Stimulated activated CD4-positive, alpha-beta T cell treated with anti-CD3 and anti-CD28 coated beads, TNF-alpha, amount 100 ng/mL, for 1 hour (primary cell): ENCODE results near the gene LYSMD1.
"Not testable (repeated sequence)": the region's sequence is repeated elsewhere in the genome, so short reads cannot be mapped to it uniquely, and the experiment has no call there.

Experiments
- DNase-seq, 3 donors: peaks; one replicate each; pipeline ENCODE4 v3.0.0-alpha.2; 2020; ENCODE audit warnings: low read depth in 3 of 3, low spot score in 1 of 3

The LYSMD1 gene, protein sequence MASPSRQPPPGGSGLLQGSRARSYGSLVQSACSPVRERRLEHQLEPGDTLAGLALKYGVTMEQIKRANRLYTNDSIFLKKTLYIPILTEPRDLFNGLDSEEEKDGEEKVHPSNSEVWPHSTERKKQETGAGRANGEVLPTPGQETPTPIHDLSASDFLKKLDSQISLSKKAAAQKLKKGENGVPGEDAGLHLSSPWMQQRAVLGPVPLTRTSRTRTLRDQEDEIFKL

DNA sequence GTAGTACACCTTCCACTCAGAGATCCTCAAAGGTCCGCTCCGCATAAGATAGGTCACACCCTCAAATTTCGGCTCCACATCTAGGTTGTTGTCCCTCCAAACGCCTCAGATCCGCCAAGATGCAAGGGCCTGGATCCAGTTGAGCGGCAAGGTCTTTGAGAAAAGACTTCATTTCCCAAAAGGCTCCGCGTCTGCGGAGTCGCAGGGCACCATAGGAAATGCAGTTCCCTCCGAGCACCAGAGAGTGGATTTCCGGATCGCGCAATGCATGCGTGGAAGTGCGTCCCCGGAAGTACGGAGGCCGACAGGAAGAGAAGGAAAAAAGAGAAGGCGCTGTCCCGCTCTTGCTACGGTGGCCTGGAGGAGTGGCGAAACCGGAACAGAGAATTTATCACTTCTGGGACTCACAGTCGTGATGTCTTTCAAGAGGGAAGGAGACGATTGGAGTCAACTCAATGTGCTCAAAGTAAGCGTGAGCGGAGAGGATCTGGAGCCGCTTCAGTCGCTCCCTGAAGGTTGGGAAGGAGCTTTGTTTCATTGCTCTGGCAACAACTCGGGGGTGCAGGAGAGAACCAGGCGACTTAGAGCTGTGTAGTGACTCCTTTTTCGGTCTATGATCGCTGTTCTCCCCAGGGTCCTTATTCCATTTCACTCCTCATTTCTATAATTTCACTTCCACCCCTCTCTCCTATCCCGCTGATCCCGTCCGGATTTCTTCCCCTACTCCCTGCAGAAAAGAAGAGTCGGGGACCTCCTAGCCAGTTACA, at the start of gene LYSMD1, which contains the start of gene SCNM1:
Gene LYSMD1 (minus strand): TSS at position 165 of the 767 bp plus-strand sequence. CDS start 644 bp downstream, outside the sequence.
Gene SCNM1 (plus strand): TSS at position 407 of the 767 bp plus-strand sequence. CDS start 9 bp downstream, at position 416.
- peak; percentile 84 to 91 (median 91) for DNase-seq

DNA sequence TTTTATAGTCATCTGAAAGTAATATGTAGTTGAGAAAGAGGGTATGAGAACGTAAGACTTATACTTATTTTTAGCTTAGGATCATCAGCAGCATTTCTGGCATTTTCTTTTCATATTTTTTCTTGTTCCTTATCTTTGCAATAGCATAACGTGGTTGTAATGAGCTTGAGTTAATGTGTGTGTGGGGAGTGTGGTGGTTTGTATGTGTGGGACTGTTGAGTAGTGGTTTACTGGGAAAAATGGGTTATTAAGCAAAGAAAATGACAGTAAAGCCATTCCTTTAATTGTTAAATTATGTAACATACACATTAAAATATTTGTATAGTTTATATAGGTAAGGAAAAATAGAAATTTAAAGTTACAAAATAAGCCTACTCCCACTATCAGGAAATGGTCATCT, 47.9 kb upstream of the LYSMD1 start:
- DNase-seq = no peak

DNA sequence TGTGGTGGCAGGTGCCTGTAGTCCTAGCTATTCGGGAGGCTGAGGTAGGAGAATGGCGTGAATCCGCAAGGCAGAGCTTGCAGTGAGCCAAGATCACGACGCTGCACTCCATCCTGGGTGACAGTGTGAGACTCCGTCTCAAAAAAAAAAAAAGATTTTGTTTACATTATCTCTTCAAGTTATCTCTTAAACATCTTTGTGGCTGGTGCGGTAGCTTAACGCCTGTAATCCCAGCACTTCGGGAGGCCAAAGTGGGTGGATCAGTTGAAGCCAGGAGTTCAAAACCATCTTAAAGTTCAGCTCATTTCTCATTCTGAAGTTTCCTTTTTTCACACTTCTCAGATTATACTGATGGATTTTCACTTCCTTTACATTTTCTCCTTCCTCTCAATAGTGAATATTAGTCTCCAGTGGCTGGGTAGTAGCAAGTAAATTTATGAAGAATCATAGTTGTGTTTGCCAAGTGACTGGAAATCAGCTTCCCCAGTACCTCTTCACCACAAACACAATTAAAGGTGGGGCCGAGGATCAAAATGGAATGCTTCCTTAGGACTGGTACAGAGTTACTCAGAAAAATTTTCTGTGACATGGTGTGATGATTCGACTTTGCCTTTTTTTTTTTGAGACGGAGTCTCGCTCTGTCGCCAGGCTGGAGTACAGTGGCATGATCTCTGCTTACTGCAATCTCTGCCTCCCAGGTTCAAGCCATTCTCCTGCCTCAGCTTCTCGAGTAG, 46.4 kb upstream of the LYSMD1 start:
- no peak for DNase-seq

DNA sequence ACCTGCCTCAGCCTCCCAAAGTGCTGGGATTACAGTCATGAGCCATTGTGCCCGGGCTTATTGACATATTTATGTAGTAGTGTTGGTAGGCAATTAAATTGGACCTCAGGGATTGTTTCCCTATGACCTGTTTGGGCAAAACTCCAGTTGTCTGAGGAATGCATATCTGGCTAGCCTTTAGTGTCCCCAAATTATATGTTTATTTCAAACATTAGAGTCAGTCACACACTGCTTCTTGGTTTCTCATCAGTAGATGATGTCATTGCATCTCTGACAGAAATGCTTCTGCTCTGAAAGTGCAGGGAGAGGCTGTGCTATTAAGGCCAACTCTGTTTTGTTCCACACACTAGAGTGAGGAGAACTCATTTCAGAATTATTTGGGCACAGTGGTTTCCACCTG, 45.1 kb upstream of the LYSMD1 start:
- DNase-seq = no peak

DNA sequence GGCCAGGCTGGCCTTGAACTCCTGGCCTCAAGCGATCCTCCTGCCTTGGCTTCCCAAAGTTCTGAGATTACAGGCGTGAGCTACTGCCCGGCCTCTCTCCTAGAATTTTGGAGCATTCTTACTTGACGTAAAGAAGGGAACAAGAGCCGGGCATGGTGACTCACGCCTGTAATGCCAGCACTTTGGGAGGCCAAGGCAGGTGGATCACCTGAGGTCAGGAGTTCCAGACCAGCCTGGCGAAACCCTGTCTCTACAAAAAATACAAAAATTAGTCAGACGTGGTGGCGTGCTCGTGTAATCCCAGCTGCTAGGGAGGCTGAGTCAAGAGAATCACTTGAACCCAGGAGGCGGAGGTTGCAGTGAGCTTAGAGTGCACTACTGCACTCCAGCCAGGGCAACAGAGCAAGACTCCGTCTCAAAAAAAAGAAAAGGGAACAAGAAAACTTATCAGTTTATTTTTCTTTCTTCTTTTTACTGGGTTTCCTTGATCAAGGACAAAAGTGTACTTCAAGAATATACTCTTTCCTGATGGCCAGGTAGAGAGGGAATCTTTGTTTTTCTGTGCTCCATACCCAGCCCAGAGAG, 39.8 kb upstream of the LYSMD1 start:
- not testable (repeated sequence) for DNase-seq

DNA sequence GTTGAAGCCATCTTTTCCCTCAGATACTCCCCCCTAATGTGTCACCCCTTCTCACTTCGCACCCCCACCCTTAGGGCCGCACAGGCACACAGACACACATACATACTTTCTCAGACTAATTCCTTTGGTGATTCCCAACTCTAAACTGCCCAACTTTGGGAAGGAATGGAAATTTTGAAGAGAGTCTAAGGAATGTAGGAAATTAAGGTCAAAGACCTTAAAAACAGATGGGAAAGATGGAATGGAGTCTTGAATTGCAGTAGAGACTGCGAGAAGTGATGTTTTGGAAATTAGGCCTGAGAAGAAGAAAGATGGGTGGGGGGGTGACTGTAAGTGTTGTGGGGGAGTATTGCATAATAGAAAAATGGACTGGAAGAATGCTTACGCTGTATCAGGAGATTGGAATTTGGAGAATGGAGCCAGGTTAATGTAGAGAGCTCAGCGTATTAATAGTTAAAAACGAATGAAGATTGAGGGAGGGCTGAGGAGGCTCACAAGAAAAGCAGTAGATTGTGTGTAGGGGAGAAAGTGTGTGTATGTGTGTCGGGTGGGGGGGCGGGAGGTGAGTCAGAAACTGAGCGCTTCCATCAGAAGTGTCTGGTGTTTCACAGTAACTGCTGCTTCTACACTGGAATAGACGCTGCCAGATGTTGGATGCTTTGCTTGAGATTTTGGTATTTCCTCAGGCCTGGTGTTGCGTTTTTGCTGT, 34.3 kb upstream of the LYSMD1 start:
- no peak for DNase-seq

DNA sequence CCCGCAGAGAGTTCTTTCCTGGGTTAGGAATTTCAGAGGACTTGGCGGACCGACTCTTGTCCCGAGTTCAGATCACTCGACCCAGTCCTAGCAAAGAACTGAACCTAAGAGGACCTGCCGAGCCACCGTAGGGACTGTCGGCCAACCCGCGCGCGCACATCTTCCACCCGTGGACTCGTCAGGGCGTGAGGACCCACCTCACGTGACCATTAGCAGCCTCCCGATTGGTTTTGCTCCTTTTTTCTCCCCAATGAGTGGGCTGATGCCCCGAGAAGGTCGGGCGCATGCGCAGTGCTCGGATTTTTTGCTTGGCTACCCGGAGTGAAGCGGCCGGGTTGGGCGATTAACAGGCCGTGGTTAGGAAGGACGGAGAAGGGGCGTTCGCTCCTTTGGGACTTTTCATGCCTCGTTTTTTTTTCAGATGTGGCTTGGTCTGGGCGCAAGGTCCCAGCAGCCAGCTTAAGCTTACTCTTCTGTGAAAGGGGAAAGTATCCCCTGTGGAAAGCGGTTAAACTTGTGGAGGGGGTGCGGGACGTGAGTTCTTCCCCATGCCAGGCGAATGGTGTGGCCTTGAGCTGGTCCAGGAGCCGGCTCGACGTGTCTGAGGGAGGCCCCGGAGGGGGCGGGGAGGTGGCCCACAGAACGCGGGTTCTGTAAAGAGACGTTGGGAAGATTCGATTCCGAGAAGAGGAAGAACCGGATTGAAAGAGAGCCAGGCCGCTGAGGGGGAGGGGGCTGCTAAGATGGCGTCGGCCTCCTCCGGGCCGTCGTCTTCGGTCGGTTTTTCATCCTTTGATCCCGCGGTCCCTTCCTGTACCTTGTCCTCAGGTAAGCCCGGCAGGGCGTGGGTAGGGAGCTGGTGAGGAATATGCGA, 32.8 kb upstream of the LYSMD1 start, which contains the start of gene PIP5K1A:
Gene PIP5K1A (plus strand): TSS at position 299 of the 874 bp plus-strand sequence. CDS start 445 bp downstream, at position 744.
- DNase-seq = peak; percentile 97

DNA sequence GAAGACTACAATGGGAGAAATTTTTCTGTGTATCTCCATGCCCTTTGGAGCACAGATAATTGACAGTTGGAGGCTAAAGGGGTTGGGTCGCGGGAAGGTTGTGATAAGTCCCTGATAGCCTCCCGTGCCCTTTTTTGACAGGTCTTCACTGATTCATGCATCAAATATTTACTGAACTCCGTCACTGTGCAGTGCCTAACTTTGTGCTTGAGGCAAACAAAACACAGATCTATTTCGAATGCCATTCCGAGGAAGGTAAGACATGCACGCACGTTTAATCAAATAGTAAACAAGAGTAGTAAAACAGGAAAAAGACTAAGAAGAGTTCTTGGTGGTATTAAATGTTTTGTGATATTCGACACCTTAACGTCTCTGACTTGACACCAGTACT, 32.2 kb upstream of the LYSMD1 start:
- no peak for DNase-seq

DNA sequence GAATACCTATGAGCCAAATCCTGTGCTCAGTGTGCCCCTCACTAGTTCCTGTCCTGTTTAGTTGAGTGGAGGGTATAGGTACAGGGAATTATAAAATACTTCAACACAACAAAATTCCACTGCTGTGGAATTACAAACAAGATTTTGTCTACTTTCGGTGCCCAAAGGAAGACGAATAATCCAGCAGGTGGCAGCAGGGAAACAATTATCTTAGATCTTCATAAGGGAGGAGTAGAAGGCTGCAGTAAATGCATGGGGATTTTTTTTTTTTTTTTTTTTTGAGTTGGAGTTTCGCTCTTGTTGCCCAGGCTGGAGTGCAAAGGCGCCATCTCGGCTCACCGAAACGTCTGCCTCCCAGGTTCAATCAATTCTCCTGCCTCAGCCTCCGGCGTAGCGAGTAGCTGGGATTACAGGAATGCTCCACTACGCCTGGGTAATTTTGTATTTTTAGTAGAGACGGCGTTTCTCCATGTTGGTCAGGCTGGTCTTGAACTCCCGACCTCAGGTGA, 30.6 kb upstream of the LYSMD1 start:
- no peak for DNase-seq

DNA sequence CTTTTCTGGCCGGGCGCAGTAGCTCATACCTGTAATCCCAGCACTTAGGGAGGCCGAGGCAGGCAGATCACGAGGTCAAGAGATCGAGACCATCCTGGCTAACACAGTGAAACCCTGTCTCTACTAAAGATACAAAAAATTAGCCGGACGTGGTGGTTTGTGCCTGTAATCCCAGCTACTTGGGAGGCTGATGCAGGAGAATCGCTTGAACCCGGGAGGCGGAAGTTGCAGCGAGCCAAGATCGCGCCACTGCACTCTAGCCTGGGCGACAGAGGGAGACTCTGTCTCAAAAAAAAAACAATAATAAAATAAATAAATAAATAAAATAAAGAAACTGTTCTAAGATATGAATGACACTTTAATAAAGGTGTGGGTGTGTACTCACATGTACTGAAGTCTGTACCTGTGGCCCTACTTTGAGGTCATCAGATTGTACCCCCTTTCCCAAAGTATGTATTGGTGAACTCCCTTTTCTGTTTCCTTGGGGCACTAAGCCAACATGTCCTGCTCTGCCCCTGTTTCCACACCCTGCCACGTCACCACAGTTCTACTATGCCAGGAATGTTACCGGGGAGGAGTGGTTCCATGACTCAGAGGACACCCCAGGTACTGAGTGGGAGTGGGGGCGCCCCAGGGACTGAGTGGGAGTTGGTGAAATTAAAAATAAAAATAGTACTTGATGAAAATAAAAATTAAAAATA, 29.3 kb upstream of the LYSMD1 start:
- DNase-seq = not testable (repeated sequence)

DNA sequence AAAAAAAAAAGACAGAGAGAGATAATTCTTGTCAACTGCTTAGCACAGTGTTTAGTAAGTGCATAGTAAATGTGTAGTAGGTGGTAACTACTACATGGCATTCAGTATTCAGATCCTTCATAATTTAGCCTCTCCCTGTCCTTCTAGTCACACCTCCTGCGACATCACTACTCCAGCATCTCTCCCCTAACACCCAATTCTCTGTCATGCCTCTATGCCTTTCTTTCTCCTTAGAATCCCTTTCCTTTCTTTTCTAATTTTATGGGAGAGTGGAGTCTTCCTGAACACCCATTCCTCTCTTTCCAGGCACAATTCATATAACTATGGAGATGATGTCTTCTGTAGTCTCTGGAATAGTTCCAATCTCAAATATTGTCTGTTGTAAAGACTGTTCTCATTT, 28.2 kb upstream of the LYSMD1 start:
- DNase-seq = no peak

DNA sequence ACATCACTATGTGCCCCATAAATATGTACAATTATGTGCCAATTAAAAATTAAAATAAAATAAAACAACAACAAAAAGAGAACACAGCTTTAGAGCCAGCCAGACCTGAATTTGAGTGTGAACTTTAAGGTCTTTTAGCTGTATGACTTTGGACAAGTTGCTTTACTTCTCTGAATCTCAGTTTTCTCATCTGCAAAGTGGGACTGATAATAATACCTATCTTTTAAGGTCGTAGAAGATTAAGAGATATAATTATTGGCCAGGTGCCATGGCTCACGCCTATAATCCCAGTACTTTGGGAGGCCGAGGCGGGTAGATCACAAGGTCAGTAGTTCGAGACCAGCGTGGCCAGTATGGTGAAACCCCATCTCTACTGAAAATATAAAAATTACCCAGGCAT, 27.6 kb upstream of the LYSMD1 start:
- no peak for DNase-seq

DNA sequence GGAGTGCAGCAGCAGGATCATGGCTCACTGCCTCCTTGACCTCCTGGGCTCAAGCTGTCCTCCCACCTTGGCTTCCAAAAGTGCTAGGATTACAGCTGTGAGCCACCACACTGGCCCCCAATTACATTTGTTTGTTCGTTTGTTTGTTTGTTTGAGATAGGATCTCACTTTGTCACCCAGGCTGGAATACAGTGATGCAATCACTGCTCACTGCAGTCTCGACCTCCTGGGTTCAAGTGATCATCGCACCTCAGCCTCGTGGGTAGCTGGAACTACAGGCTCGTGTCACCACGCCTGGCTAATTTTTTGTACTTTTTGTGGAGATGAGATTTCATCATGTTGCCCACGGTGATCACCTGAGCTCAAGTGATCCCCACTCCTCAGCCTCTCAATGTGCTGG, 26.3 kb upstream of the LYSMD1 start:
- no peak for DNase-seq

DNA sequence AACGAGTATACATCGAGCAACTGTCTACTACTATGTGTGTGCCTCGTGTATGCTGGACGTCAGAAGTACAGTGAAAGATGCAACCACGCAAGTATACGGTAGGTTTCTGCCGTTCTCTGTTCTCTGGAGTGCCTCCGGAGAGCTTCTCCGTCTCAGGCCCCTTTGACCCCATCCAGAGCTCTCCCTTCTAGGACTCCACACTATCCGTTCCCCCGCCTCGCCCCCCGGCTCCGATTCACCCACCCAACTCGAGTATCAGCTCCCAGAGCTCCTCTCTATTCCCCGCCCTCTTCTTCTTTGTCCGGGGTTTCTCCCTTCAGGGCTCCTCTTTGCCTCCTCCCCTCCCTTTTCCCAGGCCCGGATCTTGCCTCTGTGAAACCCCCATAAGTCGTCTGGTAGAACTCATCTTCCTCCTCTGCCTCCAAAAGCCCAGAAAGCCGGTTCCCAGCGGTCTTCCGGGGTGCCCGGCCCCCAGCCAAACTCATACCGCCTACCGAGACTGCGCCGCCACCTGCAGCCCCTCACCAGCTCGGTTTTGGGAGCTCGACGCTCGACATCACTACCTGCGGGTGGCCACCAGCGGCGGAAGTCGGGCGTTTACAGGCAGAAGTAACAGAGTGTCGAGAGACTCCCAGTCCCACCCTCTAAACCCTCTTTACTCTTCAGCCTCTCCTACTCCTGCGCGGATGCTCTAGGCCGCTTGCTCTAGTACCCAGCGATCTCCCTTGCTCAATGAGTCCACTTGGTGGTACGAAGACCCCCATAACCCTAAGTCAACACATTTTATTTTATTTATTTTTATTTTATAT, 24.1 kb upstream of the LYSMD1 start, which contains the start of gene VPS72:
Gene VPS72 (minus strand): TSS at position 561 of the 809 bp plus-strand sequence. CDS start 76 bp downstream, at position 485.
- peak; percentile 53 to 68 (median 66) for DNase-seq

DNA sequence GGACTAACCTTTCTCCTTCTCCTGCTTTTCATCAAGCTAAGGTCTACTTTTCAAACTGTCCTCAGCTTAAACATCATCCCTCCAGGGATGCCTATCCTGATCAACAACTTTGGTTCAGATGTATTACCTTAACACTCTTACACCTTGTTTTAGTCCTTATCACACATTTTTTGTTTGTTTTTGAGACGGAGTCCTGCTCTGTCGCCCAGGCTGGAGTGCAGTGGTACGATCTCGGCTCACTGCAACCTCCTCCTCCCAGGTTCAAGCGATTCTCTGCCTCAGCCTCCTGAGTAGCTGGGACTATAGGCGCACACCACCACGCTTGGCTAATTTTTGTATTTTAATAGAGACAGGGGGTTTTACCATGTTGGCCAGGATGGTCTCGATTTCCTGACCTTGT, 23.0 kb upstream of the LYSMD1 start:
- DNase-seq = not testable (repeated sequence)

DNA sequence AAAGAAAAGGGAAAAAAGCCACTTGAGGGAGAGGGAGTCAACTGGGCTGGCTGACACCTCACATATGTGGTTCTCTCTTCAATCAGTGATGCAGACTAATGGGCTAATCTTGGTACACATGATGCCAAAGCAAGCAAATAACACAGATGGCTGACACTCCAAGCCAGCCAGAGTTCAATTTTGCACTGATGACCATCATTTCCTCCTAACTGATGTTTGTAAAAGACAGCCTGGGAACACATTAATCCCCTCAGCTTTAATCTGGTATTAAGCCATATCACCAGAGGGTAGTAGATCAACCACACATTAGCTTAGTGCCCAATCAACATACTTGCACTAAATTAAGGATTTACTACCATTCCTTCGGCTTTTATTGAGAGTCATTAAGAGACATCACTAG, 21.5 kb upstream of the LYSMD1 start:
- no peak for DNase-seq

DNA sequence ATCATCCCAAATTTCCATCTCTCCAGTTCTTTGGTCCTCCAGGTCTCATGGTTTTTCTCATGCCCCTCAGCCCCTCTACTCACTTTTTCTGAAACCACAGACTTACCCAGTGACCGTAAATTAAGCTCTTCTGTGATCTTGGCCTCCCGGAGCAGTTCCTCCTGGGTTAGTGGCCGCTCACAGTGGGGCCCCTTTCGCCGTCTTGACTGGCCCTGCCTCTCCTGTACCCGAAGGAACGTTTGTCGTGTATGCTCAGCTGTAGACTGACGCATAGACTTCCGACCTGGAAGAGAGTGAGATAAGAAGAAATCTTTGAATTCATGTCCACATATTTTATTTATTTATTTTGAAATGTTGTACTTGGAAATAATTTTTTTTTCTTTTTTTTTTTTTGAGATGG, 18.5 kb upstream of the LYSMD1 start:
- DNase-seq = no peak

DNA sequence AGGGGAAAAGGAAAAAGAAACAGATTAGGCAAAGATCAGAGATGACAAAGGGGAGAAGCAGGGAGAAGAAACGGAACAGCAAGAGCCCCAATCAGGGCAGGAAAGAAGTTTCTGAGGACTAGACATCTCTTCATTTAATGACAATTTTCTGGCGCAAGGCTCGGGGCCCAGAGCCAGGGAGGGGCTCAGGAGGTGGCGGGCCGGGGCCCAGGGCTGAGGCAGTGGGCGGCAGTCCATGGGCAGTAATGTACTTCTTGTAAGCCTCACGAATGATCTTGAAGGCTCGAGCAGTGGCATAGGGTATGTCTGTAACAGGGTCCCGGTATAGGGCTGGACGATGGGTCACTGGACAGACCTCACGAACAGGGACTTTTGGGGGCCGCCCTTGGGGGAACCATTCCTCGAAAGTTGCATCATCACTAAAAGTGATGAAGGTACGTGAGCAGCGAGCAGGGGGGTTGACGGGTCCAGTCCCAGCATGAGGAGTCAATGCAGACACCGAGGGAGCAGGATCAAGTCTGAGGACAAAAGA, 10.9 kb upstream of the LYSMD1 start:
- DNase-seq = no peak
